ENCODE data around the gene BLVRA. TPM values are rescaled to one million over a fixed set of nuclear protein-coding genes. Genes with fewer than 3 reads are reported as not detected.

The BLVRA gene
- total and polyA plus RNA-seq, 10 of the 15 experiments (the other 5 are each of a cell fraction or from before 2014, with no cell fraction given), result 63.3 to 198 (median 102) TPM

DNA sequence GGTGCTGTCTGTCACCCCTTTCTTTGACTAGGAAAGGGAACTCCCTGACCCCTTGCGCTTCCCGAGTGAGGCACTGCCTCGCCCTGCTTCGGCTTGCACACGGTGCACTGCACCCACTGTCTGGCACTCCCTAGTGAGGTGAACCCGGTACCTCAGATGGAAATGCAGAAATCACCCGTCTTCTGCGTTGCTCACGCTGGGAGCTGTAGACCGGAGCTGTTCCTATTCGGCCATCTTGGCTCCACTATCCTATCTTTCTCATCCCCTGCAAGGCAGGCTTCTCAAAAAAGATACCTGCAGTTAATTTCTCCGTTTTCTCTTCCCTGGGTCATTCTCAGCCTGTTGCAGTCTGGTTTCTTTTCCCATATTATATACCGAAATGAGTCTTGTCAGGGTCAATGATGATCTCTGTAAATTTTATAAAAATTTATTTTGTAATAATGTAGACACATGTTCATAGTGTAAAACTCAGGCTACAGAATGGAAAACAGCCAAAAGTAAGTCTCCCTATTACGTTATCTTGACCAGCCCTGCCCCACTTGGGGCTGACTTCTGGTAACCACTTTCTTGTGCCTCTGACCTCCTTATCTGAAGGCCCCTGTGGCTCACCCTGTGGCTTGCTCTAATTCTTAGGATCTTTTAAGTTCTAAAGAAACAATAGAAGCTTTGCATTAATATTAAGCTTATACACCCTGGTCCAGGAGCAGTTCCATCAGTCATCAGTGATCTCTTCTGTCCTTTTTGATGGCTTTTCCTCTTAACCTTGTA is 20.7 kb downstream of the BLVRA start (continued):
- TF ChIP-seq TAF1 (IDR thresholded peaks at IDR 0.05; ENCODE audit: borderline replicate concordance, low read depth, low read length) (no peak), NRF1 (conservative IDR thresholded peaks at IDR 0.05; ENCODE audit: low read depth, low read length) (no peak), YY1 (IDR thresholded peaks at IDR 0.05; ENCODE audit: low read depth, low read length) (no peak), SUZ12 (IDR thresholded peaks at IDR 0.05; ENCODE audit: unreplicated experiment) (no peak), FOXK2 (IDR thresholded peaks at IDR 0.05) (no peak), NFXL1 (IDR thresholded peaks at IDR 0.05; ENCODE audit: borderline replicate concordance) (no peak), KLF5 (IDR thresholded peaks at IDR 0.05; ENCODE audit: partially characterized antibody) (no peak), TARDBP (IDR thresholded peaks at IDR 0.05; ENCODE audit: borderline replicate concordance) (no peak)
- TF ChIP-seq, protein P1, sequence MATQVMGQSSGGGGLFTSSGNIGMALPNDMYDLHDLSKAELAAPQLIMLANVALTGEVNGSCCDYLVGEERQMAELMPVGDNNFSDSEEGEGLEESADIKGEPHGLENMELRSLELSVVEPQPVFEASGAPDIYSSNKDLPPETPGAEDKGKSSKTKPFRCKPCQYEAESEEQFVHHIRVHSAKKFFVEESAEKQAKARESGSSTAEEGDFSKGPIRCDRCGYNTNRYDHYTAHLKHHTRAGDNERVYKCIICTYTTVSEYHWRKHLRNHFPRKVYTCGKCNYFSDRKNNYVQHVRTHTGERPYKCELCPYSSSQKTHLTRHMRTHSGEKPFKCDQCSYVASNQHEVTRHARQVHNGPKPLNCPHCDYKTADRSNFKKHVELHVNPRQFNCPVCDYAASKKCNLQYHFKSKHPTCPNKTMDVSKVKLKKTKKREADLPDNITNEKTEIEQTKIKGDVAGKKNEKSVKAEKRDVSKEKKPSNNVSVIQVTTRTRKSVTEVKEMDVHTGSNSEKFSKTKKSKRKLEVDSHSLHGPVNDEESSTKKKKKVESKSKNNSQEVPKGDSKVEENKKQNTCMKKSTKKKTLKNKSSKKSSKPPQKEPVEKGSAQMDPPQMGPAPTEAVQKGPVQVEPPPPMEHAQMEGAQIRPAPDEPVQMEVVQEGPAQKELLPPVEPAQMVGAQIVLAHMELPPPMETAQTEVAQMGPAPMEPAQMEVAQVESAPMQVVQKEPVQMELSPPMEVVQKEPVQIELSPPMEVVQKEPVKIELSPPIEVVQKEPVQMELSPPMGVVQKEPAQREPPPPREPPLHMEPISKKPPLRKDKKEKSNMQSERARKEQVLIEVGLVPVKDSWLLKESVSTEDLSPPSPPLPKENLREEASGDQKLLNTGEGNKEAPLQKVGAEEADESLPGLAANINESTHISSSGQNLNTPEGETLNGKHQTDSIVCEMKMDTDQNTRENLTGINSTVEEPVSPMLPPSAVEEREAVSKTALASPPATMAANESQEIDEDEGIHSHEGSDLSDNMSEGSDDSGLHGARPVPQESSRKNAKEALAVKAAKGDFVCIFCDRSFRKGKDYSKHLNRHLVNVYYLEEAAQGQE (IDR thresholded peaks at IDR 0.05; ENCODE audit: low read depth, low read length), result no peak

All from GM12878 (cell line).